Activated CD4-positive, alpha-beta T cell treated with anti-CD3 and anti-CD28 coated beads, Interleukin-2, amount 10 ng/mL, durations not matched to agents 7 days and 5 days (primary cell): ENCODE measurements around the gene DYNLT4. TPM values are rescaled to one million over a fixed set of nuclear protein-coding genes. Genes with fewer than 3 reads are reported as not detected.
A peak's percentile ranks its signal among the peaks of the same experiment; 100 is the strongest.
"Not testable (repeated sequence)": the region's sequence is repeated elsewhere in the genome, so short reads cannot be mapped to it uniquely, and the experiment has no call there.

Source experiments
- CTCF ChIA-PET: fragments of 350-600 bp; sonication (Branson Sonifier 250); formaldehyde crosslinking; loops from one replicate; lab custom pipeline; 2021; ENCODE audit warnings: antibody characterized with exemption; lab: Charles Lee
- POLR2A ChIA-PET: fragments of 350-600 bp; sonication (Branson Sonifier 250); formaldehyde crosslinking; loops from one replicate; lab custom pipeline; 2021; ENCODE audit warnings: antibody characterized with exemption; lab: Charles Lee
- DNase-seq: peaks from one replicate; pipeline ENCODE4 v3.0.0-alpha.2; 2020
- H3K27ac Mint-ChIP-seq: one replicate; pipeline ENCODE4 v1.8.0; 2021; ENCODE audit warnings: mild to moderate bottlenecking, moderate library complexity, mixed read lengths
- H3K27me3 Mint-ChIP-seq: one replicate; pipeline ENCODE4 v1.8.0; 2021; ENCODE audit warnings: mixed read lengths
- H3K36me3 Mint-ChIP-seq: one replicate; pipeline ENCODE4 v1.8.0; 2021; ENCODE audit warnings: low read depth, mixed read lengths
- H3K4me1 Mint-ChIP-seq: one replicate; pipeline ENCODE4 v1.8.0; 2021; ENCODE audit warnings: mixed read lengths
- H3K4me3 Mint-ChIP-seq: one replicate; pipeline ENCODE4 v1.8.0; 2021; ENCODE audit warnings: mild to moderate bottlenecking, moderate library complexity, mixed read lengths
- H3K9me3 Mint-ChIP-seq: one replicate; pipeline ENCODE4 v1.8.0; 2021; ENCODE audit warnings: mixed read lengths
- total RNA-seq, 2 experiments: library from RNA; stranded (reverse); gene quantifications; one replicate each; pipeline ENCODE4 v1.2.3, GENCODE V29; 2021

Gene DYNLT4
- total RNA-seq, 2 experiments from 2014 or later, result 0.47 to 0.83 TPM

DNA sequence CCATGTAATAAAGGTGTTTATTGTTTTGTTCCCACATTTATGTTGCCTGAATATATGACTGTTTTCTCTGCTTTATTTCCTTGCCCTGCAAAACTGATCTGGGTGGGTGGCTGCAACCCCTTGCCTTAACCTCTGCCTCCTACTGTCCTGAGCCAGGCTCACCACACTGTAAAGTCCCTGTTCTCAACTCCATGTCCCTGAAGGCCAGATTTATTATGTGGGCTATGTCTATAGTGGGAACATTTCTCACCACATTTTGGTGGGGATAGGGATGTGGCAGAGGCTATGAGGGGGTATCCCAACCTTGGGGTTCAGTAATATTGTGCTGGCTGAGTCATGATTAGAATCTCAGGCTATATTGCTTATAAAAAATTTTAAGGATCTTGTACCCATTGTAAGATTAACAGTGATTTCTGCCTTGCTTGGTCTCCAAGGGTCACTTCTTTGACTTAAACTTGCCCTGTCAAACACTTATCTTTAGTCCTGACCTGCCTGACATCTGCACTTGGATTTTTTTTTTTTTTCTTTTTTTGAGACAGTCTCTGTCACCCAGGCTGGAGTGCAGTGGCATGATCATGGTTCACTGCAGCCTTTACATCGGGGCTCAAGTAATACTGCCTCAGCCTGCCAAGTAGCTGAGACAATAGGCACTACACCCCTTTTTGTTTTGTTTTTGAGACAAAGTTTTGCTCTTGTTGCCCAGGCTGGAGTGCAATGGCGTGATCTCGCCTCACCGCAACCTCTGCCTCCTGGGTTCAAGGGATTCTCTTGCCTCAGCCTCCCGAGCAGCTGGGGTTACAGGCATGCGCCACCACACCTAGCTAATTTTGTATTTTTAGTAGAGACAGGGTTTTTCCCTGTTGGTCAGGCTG, 28.2 kb downstream of the DYNLT4 start:
- CTCF ChIA-PET, result interaction anchor here (1.3 kb wide), 1 partner anchor 21 kb away, joined by 3 read pairs; the partner anchor contains the start of gene PLK3
- peaks cover 61% of the 10 kb centered on the region for H3K36me3 Mint-ChIP-seq
- H3K27me3 Mint-ChIP-seq, result no peaks in the 10 kb centered on the region

DNA sequence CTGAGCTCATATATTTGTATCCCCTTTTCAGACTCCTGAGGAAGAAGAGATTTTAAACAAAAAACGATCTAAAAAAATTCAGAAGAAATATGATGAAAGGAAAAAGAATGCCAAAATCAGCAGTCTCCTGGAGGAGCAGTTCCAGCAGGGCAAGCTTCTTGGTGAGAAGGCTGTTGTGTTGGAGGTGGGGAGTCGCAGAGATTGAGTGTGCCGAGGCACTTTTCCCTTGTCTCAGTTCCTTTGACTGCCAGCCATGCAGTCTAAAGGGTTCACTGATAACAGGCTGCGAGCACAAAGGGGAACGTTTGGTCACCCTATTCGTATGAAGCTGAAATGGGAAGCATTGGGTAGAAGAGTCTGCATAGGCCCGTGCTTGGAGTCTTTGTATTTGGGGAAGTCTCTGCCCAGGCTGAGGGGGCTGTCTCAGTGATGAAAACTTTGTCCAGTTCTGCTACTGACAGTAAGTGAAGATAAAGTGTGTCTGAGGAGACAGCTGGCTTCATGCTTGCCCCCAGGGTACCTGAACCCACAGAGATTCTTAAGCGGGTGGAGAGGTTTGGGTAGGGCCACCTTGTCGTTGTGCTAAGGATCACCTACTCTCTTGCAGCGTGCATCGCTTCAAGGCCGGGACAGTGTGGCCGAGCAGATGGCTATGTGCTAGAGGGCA, 29.0 kb downstream of the DYNLT4 start:
- H3K4me1 Mint-ChIP-seq, result peaks cover 47% of the 10 kb centered on the region
- ChIA-PET CTCF (interaction anchor here (1.2 kb wide), 1 partner anchor 22 kb away, joined by 6 read pairs; the partner anchor contains the start of gene PLK3), POLR2A (no interaction called here)
- no peak for DNase-seq
- no peaks in the 10 kb centered on the region for H3K27me3 Mint-ChIP-seq
- H3K36me3 Mint-ChIP-seq, result peaks cover 61% of the 10 kb centered on the region
- H3K27ac Mint-ChIP-seq, result no peak overlapping the region
- no peaks in the 10 kb centered on the region for H3K9me3 Mint-ChIP-seq
- peak overlapping the region; percentile 82 for H3K4me3 Mint-ChIP-seq

More for the DNA sequence above, 28.2 kb downstream of the DYNLT4 start:
- Mint-ChIP-seq H3K27ac (peak overlapping the region; percentile 73), H3K4me3 (peak overlapping the region; percentile 21), H3K9me3 (no peaks in the 10 kb centered on the region), H3K4me1 (peaks cover 53% of the 10 kb centered on the region)
- POLR2A ChIA-PET, result interaction anchor here (0.6 kb wide), 1 partner anchor 34 kb away, joined by 3 read pairs; no protein-coding TSS in a partner anchor
- DNase-seq, result no peak

DNA sequence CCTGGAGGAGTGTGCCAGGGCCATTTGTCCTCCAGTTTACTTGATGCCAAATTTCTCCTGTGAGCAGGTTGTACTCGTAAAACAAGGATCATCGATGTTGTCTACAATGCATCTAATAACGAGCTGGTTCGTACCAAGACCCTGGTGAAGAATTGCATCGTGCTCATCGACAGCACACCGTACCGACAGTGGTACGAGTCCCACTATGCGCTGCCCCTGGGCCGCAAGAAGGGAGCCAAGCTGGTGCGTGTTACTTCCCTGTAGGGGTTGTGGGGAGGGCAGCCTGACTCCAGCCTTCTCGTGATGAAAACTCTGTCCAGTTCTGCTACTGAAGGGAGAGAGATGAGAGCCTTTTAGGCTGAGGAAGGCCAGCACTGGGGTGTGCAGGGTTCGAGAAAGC, 29.6 kb downstream of the DYNLT4 start:
- Mint-ChIP-seq H3K4me3 (peak overlapping the region; percentile 82), H3K36me3 (peaks cover 58% of the 10 kb centered on the region), H3K4me1 (peaks cover 45% of the 10 kb centered on the region), H3K27me3 (no peaks in the 10 kb centered on the region), H3K9me3 (no peaks in the 10 kb centered on the region), H3K27ac (peak overlapping the region; percentile 73)
- POLR2A ChIA-PET, result no interaction called here
- CTCF ChIA-PET, result interaction anchor here (1.2 kb wide), 1 partner anchor 23 kb away, joined by 6 read pairs; the partner anchor contains the start of gene PLK3
- no peak for DNase-seq

DNA sequence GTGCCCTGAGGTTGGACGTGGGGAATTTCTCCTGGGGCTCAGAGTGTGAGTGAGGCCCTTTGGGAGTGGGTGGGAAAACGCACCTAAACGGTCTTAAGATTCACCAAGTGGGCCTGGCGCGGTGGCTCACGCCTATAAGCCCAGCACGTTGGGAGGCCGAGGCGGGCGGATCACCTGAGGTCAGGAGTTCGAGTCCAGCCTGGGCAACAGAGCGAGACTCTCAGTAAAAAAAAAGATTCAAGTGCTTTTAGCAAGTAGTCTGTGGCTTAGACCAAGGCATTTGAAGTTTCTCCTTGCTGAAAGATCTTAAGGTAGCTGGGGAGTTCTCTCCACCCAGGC, 30.5 kb downstream of the DYNLT4 start:
- POLR2A ChIA-PET, result interaction anchor here (3.0 kb wide), 1 partner anchor 55 kb away, joined by 15 read pairs; no protein-coding TSS in a partner anchor
- peaks cover 55% of the 10 kb centered on the region for H3K36me3 Mint-ChIP-seq
- CTCF ChIA-PET, result interaction anchor here (0.5 to 2.5 kb wide), 6 partner anchors 8 to 234 kb away, joined by 3 to 23 read pairs (median 4); partner anchors contain the start of genes HECTD3 and PLK3
- no peaks in the 10 kb centered on the region for H3K9me3 Mint-ChIP-seq
- H3K4me3 Mint-ChIP-seq, result peak overlapping the region; percentile 82
- peaks cover 46% of the 10 kb centered on the region for H3K4me1 Mint-ChIP-seq
- H3K27me3 Mint-ChIP-seq, result no peaks in the 10 kb centered on the region
- peak overlapping the region; percentile 94 for H3K27ac Mint-ChIP-seq
- DNase-seq, result no peak

DNA sequence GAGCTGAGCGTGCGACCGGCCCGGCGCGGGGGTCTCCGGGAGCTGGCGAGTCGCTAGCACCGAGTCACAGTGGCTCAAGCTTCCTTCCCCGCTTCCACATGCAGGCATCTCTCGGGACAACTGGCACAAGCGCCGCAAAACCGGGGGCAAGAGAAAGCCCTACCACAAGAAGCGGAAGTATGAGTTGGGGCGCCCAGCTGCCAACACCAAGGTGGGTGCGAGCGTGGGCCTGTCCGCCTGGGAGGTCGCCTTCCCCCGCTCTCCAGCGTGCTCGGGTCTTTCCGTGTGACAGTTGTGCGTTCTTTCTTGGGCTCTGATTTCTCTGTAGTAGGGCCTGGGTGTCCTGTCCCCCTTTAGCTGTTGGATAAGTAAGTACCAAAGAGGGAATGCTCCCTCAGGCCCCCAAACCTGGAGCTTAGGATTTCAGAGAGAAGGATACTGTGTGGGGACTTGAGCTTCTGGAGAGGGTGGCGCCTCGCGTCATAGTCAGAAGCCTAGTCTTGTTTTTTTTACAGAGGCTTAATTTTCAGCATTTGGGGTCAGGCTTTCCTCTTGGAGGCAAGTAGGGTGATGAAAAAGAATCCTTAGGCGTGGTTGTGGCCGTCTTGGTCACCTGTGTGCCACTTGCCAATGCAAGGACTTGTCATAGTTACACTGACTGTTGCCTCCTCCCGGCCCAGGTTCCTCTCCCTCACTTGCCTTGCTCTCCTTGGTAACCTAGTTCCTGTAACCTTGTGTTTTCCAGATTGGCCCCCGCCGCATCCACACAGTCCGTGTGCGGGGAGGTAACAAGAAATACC, 31.0 kb downstream of the DYNLT4 start:
- ChIA-PET POLR2A (interaction anchor here (3.0 kb wide), 1 partner anchor 54 kb away, joined by 15 read pairs; no protein-coding TSS in a partner anchor), CTCF (interaction anchor here (0.5 to 2.5 kb wide), 15 partner anchors 9 to 235 kb away, joined by 3 to 23 read pairs (median 3); partner anchors contain the start of genes ARMH1, BEST4, HECTD3 and RNU5D-1)
- Mint-ChIP-seq H3K9me3 (no peaks in the 10 kb centered on the region), H3K4me1 (peaks cover 43% of the 10 kb centered on the region), H3K4me3 (peak overlapping the region; percentile 82), H3K27ac (peak overlapping the region; percentile 94), H3K36me3 (peaks cover 49% of the 10 kb centered on the region), H3K27me3 (no peaks in the 10 kb centered on the region)
- peak; percentile 45 for DNase-seq

DNA sequence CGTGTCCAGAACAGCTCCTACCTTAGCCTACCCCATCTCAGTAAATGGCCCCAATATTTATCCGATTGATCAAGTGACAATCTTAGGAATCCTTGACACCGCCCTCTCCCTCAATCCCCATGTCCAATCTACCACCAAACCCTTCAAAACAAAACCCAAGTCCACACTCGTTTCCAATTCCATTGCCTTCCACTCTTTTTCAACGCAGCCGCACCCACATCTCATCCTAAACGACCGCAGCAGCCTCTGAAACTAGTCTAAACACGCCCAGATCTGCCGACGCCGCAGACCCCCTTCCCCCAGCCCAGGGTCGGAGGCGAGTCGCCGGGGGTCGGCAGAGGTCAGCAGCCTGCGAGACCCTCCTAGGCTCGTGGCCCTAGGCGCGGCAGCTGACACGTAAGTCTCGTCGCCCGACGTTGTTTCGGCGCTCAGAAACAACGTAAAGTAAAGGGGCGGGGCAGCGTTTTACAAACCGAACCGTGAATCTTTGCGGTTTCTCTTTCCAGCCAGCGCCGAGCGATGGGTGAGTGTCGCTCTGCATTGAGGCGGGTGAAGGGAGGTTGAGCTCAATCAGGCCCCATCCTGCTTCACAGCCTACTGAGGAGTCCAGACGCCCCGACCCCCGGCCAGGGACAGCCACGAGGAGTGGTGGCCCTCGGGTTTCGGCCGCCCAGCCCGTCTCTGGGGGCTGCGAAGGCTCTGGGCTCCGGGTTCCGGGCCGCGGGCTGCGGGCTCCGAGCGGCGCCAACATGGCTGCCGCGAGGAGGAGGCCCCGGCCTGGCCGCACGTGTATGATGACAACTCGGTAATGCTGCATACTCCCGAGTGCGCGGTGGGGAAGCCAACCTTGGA, 31.8 kb downstream of the DYNLT4 start, which contains the start of gene RPS8:
Gene RPS8 (plus strand): TSS at position 463 of the 852 bp plus-strand sequence. CDS start 57 bp downstream, at position 520.
- H3K27ac Mint-ChIP-seq, result peak within 1 kb of the TSS; percentile 94
- POLR2A ChIA-PET, result interaction anchor here (0.8 to 3.0 kb wide), 2 partner anchors 45 to 54 kb away, joined by 5 to 15 read pairs; no protein-coding TSS in a partner anchor

DNA sequence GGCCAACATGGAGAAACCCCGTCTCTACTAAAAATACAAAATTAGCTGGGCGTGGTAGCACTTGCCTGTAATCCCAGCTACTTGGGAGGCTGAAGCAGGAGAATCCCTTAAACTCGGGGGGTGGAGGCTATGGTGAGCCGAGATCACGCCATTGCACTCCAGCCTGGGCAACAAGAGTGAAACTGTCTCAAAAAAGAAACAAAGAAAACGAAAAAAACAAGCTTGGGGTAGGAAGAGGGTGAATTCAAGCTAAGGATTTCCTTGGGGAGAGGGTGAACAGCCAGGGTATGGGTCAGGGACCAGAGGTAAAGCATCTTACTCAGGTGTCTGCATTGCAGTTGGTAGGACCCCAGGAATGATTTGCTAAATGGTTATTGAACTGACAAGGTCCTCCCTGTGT, 40.7 kb downstream of the DYNLT4 start:
- CTCF ChIA-PET, result interaction anchor here (1.0 to 2.4 kb wide), 5 partner anchors 9 to 45 kb away, joined by 3 to 9 read pairs (median 6); partner anchors contain the start of gene RPS8
- H3K9me3 Mint-ChIP-seq, DNase-seq, H3K4me1 Mint-ChIP-seq, H3K4me3 Mint-ChIP-seq, H3K27me3 Mint-ChIP-seq, POLR2A ChIA-PET: not testable (repeated sequence)
- Mint-ChIP-seq H3K27ac (peak overlapping the region; percentile 46), H3K36me3 (peaks cover 48% of the 10 kb centered on the region)

More for the DNA sequence above, 31.8 kb downstream of the DYNLT4 start, which contains the start of gene RPS8:
- Mint-ChIP-seq H3K9me3 (no peaks in the 10 kb centered on the region), H3K4me1 (peaks cover 40% of the 10 kb centered on the region), H3K27me3 (no peaks in the 10 kb centered on the region), H3K36me3 (peaks cover 41% of the 10 kb centered on the region), H3K4me3 (peak within 1 kb of the TSS; percentile 82)
- CTCF ChIA-PET, result interaction anchor here (0.8 to 2.5 kb wide), 16 partner anchors 9 to 235 kb away, joined by 3 to 23 read pairs (median 3); partner anchors contain the start of genes ARMH1, BEST4, HECTD3 and RNU5D-1
- peak; percentile 94 for DNase-seq

DNA sequence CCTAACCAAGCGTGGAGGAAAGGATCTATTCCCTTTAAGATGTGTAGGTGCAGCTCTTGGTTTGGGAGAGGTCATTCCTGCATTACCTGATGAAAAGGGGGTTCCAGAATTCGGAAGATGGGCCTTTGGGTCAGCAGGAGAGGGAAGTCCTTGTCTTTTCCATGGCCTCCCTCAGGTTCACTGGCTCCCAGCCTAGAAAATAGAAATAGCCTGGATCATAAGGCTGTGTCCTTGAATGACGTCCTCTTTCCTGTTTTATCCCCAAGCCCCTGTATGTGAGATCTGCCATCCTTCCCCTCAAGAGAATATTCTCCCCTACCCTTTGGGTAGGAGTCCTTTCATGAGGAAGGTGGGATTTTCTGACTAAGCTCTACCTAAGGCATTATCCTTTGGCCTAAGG, 46.3 kb downstream of the DYNLT4 start:
- H3K4me1 Mint-ChIP-seq, result peaks cover 9% of the 10 kb centered on the region
- no peaks in the 10 kb centered on the region for H3K27me3 Mint-ChIP-seq
- H3K36me3 Mint-ChIP-seq, result peaks cover 67% of the 10 kb centered on the region
- no peak overlapping the region for H3K27ac Mint-ChIP-seq
- no peak overlapping the region for H3K4me3 Mint-ChIP-seq
- ChIA-PET CTCF (interaction anchor here (1.2 to 2.9 kb wide), 5 partner anchors 10 to 26 kb away, joined by 3 to 19 read pairs (median 4); no protein-coding TSS in a partner anchor), POLR2A (interaction anchor here (0.7 kb wide), 1 partner anchor 213 kb away, joined by 3 read pairs; no protein-coding TSS in a partner anchor)
- no peaks in the 10 kb centered on the region for H3K9me3 Mint-ChIP-seq
- DNase-seq, result no peak

DNA sequence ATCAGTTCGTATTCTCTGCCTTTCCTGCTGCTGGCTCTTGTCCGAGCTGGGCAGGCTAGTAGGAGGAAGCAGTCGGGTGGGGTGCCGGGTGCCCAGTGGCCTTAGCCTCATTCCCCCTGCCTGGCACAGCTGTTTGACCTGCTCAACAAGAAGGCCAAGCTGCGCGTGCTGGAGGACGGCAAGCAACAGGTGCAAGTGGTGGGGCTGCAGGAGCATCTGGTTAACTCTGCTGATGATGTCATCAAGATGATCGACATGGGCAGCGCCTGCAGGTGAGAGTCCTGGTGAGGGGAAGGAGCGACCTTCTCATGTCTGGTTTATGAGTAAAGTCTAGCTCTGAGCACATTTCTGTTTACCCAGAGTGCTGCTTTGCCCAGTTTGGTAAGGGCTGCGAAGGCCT, 48.1 kb downstream of the DYNLT4 start:
- ChIA-PET CTCF (interaction anchor here (0.6 to 2.9 kb wide), 6 partner anchors 11 to 1448 kb away, joined by 3 to 19 read pairs (median 3); partner anchors contain the start of gene RNU5D-1), POLR2A (no interaction called here)
- peaks cover 75% of the 10 kb centered on the region for H3K36me3 Mint-ChIP-seq
- H3K4me1 Mint-ChIP-seq, result peaks cover 9% of the 10 kb centered on the region
- no peaks in the 10 kb centered on the region for H3K9me3 Mint-ChIP-seq
- H3K27me3 Mint-ChIP-seq, result no peaks in the 10 kb centered on the region
- no peak overlapping the region for H3K4me3 Mint-ChIP-seq
- DNase-seq, result no peak
- H3K27ac Mint-ChIP-seq, result no peak overlapping the region

DNA sequence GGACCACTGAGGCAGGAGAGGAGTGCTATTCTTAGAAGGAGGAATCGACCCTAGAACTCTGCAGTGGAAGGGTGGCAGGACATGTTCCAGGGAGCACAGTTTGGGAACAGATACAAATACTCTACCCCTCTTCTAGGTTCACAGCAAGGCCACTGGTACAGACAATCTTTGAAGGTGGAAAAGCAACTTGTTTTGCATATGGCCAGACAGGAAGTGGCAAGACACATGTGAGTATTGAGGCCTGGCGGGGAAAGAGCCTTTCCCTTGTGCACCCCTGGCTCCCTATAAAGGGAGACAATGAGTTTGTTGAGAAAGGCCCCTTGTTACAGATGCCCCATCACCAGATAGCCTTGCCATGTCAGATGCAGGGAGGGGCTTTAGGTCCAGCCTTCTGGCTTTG, 49.7 kb downstream of the DYNLT4 start:
- Mint-ChIP-seq H3K4me3 (no peak overlapping the region), H3K9me3 (no peaks in the 10 kb centered on the region), H3K4me1 (peaks cover 9% of the 10 kb centered on the region), H3K27ac (no peak overlapping the region), H3K27me3 (no peaks in the 10 kb centered on the region), H3K36me3 (peaks cover 77% of the 10 kb centered on the region)
- no peak for DNase-seq
- ChIA-PET POLR2A (no interaction called here), CTCF (no interaction called here)
